ENCODE results near the gene B3GAT1. TPM values are rescaled to one million over a fixed set of nuclear protein-coding genes. Genes with fewer than 3 reads are reported as not detected.

Gene B3GAT1
- total and polyA plus RNA-seq, 2 experiments from 2014 or later: not detected

DNA sequence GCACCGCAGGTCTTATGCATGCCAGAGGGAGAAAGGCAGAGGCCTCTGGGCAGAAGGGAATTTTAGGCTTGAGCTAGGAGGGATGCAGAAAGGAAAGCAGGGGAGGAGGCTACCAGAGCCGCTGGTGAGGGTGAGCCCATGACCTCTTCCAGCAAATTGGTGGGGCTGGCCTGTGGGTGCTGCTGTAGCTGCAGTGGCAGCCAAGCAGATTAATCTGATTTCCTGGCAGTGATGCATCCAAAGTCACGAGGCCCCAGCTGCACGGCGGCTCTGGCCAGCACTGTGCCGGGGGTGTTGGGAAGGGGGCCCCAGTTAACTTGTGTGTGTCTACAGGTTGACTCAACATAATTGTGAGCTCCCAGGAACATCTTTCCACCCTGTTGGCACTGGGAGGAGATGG is 41.4 kb upstream of the B3GAT1 start:
- no peak overlapping the region for H2AFZ ChIP-seq
- no peak overlapping the region for H3K4me2 ChIP-seq (ENCODE audit: unreplicated experiment)
- DNase-seq: no peak
- no peak overlapping the region for H3K9ac ChIP-seq
- 21 to 31% methylated on average over 6 of the region's 6 CpGs for whole genome bisulfite sequencing, 2 experiments (ENCODE audit: low coverage in 1 of 2, low lambda C conversion rate in 2 of 2, missing lambda C conversion rate in 2 of 2)
- H3K27me3 ChIP-seq (replicated peaks; ENCODE audit: insufficient read depth): no peaks in the 10 kb centered on the region
- H3K36me3 ChIP-seq (ENCODE audit: low read depth): no peaks in the 10 kb centered on the region
- H3K4me3 ChIP-seq: no peak overlapping the region
- no peak overlapping the region for H3K27ac ChIP-seq
- in situ Hi-C loops (cut with MboI): no loop called here
- H3K9me3 ChIP-seq (ENCODE audit: low read depth): no peaks in the 10 kb centered on the region
- no peaks in the 10 kb centered on the region for H3K9me2 ChIP-seq (ENCODE audit: insufficient read depth)
- H4K20me1 ChIP-seq (ENCODE audit: insufficient read depth): no peaks in the 10 kb centered on the region
- H3K4me1 ChIP-seq (ENCODE audit: insufficient read depth): no peaks in the 10 kb centered on the region
- H3F3A ChIP-seq (ENCODE audit: insufficient read depth): no peaks in the 10 kb centered on the region
- TF ChIP-seq EZH2phosphoT487 (IDR thresholded peaks at IDR 0.05; ENCODE audit: insufficient read depth, low read depth) (no peak), EZH2 (IDR thresholded peaks at IDR 0.05; ENCODE audit: insufficient read depth, poor library complexity, severe bottlenecking) (no peak)
- no peaks in the 10 kb centered on the region for H3K79me2 ChIP-seq (ENCODE audit: insufficient read depth)

- H3K27me3 ChIP-seq (replicated peaks; ENCODE audit: insufficient read depth): no peaks in the 10 kb centered on the region
- no peak for TF ChIP-seq EZH2 (IDR thresholded peaks at IDR 0.05; ENCODE audit: insufficient read depth, poor library complexity, severe bottlenecking)
- no peak for TF ChIP-seq EZH2phosphoT487 (IDR thresholded peaks at IDR 0.05; ENCODE audit: insufficient read depth, low read depth)
- no peaks in the 10 kb centered on the region for H4K20me1 ChIP-seq (ENCODE audit: insufficient read depth)
- no peak overlapping the region for H3K9ac ChIP-seq
- 21% methylated on average over 5 of the region's 5 CpGs for WGBS, 2 experiments (ENCODE audit: low coverage in 1 of 2, low lambda C conversion rate in 2 of 2, missing lambda C conversion rate in 2 of 2)
- H3K4me1 ChIP-seq (ENCODE audit: insufficient read depth): no peaks in the 10 kb centered on the region
- no peak overlapping the region for H3K4me3 ChIP-seq
- no peaks in the 10 kb centered on the region for H3F3A ChIP-seq (ENCODE audit: insufficient read depth)
- no peak overlapping the region for H3K27ac ChIP-seq
- no peak overlapping the region for H2AFZ ChIP-seq
- H3K36me3 ChIP-seq (ENCODE audit: low read depth): no peaks in the 10 kb centered on the region
- no peaks in the 10 kb centered on the region for H3K9me3 ChIP-seq (ENCODE audit: low read depth)
- H3K79me2 ChIP-seq (ENCODE audit: insufficient read depth): no peaks in the 10 kb centered on the region
- no peak overlapping the region for H3K4me2 ChIP-seq (ENCODE audit: unreplicated experiment)
- no peaks in the 10 kb centered on the region for H3K9me2 ChIP-seq (ENCODE audit: insufficient read depth)
- DNase-seq: no peak
- in situ Hi-C loops (cut with MboI): no loop called here
Observed at GRCh38 chr11:134452838-134453155, 40.8 kb upstream of the B3GAT1 start.

DNA sequence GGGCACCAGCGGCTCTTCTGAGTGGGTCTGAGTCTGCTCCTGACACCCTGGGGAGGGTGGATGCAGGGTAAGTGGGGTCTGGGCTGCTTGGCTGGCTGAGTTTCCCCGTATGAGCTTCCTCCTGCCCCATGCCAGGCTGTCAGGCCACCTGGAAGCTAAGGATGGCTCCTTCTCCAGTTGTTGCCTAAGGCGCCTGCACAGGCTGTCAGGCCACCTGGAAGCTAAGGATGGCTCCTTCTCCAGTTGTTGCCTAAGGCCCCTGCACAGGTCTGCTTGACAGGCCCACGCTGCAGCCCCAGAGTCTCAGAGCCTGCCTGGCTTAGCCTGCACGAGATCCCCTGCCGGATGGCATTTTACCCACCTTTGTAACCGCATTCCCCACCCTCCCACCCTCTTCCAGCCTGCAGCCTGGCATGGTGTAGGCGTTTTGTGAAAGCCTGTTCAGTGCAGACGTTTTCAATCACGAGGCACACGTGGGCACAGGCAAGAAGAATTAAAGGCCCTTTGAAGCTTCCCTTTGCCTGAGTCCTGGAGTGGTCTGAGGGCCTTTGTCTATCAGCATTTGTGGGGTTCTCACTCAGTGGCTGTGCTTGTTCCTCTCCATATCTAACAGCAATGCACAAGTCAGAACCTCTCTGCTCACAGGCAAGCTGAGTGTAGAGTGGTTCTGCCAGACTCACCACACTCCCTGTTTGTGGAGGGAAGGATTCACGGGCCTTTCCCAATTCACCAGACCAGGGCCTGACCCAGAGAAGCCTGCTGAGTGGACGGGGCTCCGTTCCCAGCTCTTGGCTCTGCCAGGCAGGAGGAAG is 40.2 kb upstream of the B3GAT1 start:
- WGBS, 2 experiments (ENCODE audit: low coverage in 1 of 2, low lambda C conversion rate in 2 of 2, missing lambda C conversion rate in 2 of 2): 17 to 20% methylated on average over 14 of the region's 14 CpGs
- H3K9me2 ChIP-seq (ENCODE audit: insufficient read depth): no peaks in the 10 kb centered on the region
- no peaks in the 10 kb centered on the region for H3K27me3 ChIP-seq (replicated peaks; ENCODE audit: insufficient read depth)
- no peak for TF ChIP-seq EZH2phosphoT487 (IDR thresholded peaks at IDR 0.05; ENCODE audit: insufficient read depth, low read depth)
- TF ChIP-seq EZH2 (IDR thresholded peaks at IDR 0.05; ENCODE audit: insufficient read depth, poor library complexity, severe bottlenecking): no peak
- H3K9ac ChIP-seq: no peak overlapping the region
- H3K4me3 ChIP-seq: no peak overlapping the region
- H3K4me1 ChIP-seq (ENCODE audit: insufficient read depth): no peaks in the 10 kb centered on the region
- no peaks in the 10 kb centered on the region for H3K36me3 ChIP-seq (ENCODE audit: low read depth)
- no peak overlapping the region for H3K4me2 ChIP-seq (ENCODE audit: unreplicated experiment)
- no peaks in the 10 kb centered on the region for H3K9me3 ChIP-seq (ENCODE audit: low read depth)
- H3K79me2 ChIP-seq (ENCODE audit: insufficient read depth): no peaks in the 10 kb centered on the region
- no peak overlapping the region for H3K27ac ChIP-seq
- no peaks in the 10 kb centered on the region for H4K20me1 ChIP-seq (ENCODE audit: insufficient read depth)
- H2AFZ ChIP-seq: no peak overlapping the region
- in situ Hi-C loops (cut with MboI): no loop called here
- DNase-seq: no peak
- H3F3A ChIP-seq (ENCODE audit: insufficient read depth): no peaks in the 10 kb centered on the region

GRCh38 chr11:134450186-134450585 is 38.1 kb upstream of the B3GAT1 start:
- no peaks in the 10 kb centered on the region for H4K20me1 ChIP-seq (ENCODE audit: insufficient read depth)
- H3K9ac ChIP-seq: no peak overlapping the region
- H3K79me2 ChIP-seq (ENCODE audit: insufficient read depth): no peaks in the 10 kb centered on the region
- in situ Hi-C loops (cut with MboI): no loop called here
- H3K27me3 ChIP-seq (replicated peaks; ENCODE audit: insufficient read depth): no peaks in the 10 kb centered on the region
- H3K27ac ChIP-seq: no peak overlapping the region
- no peaks in the 10 kb centered on the region for H3K9me3 ChIP-seq (ENCODE audit: low read depth)
- no peaks in the 10 kb centered on the region for H3K36me3 ChIP-seq (ENCODE audit: low read depth)
- H2AFZ ChIP-seq: no peak overlapping the region
- no peaks in the 10 kb centered on the region for H3K4me1 ChIP-seq (ENCODE audit: insufficient read depth)
- TF ChIP-seq EZH2 (IDR thresholded peaks at IDR 0.05; ENCODE audit: insufficient read depth, poor library complexity, severe bottlenecking) (no peak), EZH2phosphoT487 (IDR thresholded peaks at IDR 0.05; ENCODE audit: insufficient read depth, low read depth) (no peak)
- H3K4me3 ChIP-seq: no peak overlapping the region
- no peaks in the 10 kb centered on the region for H3F3A ChIP-seq (ENCODE audit: insufficient read depth)
- H3K4me2 ChIP-seq (ENCODE audit: unreplicated experiment): no peak overlapping the region
- no peak for DNase-seq
- no peaks in the 10 kb centered on the region for H3K9me2 ChIP-seq (ENCODE audit: insufficient read depth)
- 54 to 56% methylated on average over 7 of the region's 7 CpGs for WGBS, 2 experiments (ENCODE audit: low coverage in 1 of 2, low lambda C conversion rate in 2 of 2, missing lambda C conversion rate in 2 of 2)

Data from GM23248 (cell line).